Panc1 (cell line): Measurements from ENCODE around the gene ADAMTS9. TPM values are rescaled to one million over a fixed set of nuclear protein-coding genes. Genes with fewer than 3 reads are reported as not detected.

Experiments
- ATAC-seq: fragments of 200-7000 bp; cut with Tn5 transposase; 2 replicates; pipeline ENCODE4 v1.9.1; 2020; ENCODE audit warnings: mild to moderate bottlenecking, moderate library complexity
- BruUV-seq: library from RNA; stranded (reverse); fragments of 400-500 nt; replicated peaks from 2 replicates; lab custom pipeline; 2021; lab: Mats Ljungman, UMichigan
- CTCF ChIA-PET: fragments of 300-600 bp; sonication (Branson Sonifier 250); formaldehyde crosslinking; loops from one replicate; lab custom pipeline; 2022; ENCODE audit warnings: antibody characterized with exemption; lab: Charles Lee
- POLR2A ChIA-PET: fragments of 300-600 bp; sonication (Branson Sonifier 250); formaldehyde crosslinking; loops from one replicate; lab custom pipeline; 2022; ENCODE audit warnings: antibody characterized with exemption; lab: Charles Lee
- DNase-seq: peaks from one replicate; pipeline ENCODE4 v3.0.0-alpha.2; 2010; ENCODE audit warnings: low read depth, low spot score
- H3K27ac ChIP-seq: 2 replicates; pipeline ENCODE4 v1.5.1; 2011; ENCODE audit warnings: mild to moderate bottlenecking, low read length, inconsistent platforms
- H3K27me3 ChIP-seq: fragments of 200-500 bp; sonication (Bioruptor generic); 2 replicates; pipeline ENCODE4 v1.6.0; 2014; ENCODE audit warnings: low read length, inconsistent platforms; ENCODE audit not compliant: control insufficient read depth, insufficient read depth
- H3K36me3 ChIP-seq: fragments of 200-500 bp; sonication (Bioruptor generic); 2 replicates; pipeline ENCODE4 v1.5.1; 2014; ENCODE audit warnings: inconsistent platforms, mild to moderate bottlenecking, low read length, moderate library complexity; ENCODE audit not compliant: control insufficient read depth, insufficient read depth
- H3K4me1 ChIP-seq: 2 replicates; pipeline ENCODE4 v1.5.1; 2011; ENCODE audit warnings: inconsistent platforms, mild to moderate bottlenecking, low read length, moderate library complexity; ENCODE audit not compliant: control insufficient read depth, insufficient read depth
- H3K4me3 ChIP-seq, 2 experiments: 2 replicates each; pipeline ENCODE4 v1.5.1; 2011 to 2012; ENCODE audit warnings: low read depth in 2 of 2, low read length in 2 of 2, mild to moderate bottlenecking in 2 of 2, inconsistent platforms in 1 of 2, moderate library complexity in 1 of 2
- H3K9me3 ChIP-seq: fragments of 200-500 bp; sonication (Bioruptor generic); 2 replicates; pipeline ENCODE4 v1.5.1; 2014; ENCODE audit warnings: low read depth, mild to moderate bottlenecking, inconsistent platforms, low read length, moderate library complexity; ENCODE audit not compliant: control insufficient read depth, insufficient read depth
- CTCF ChIP-seq: fragments of 450-650 bp; IDR thresholded peaks from 2 replicates; pipeline ENCODE4 v1.5.1; 2017; ENCODE audit warnings: mild to moderate bottlenecking
- POLR2AphosphoS5 ChIP-seq: IDR thresholded peaks from 2 replicates; pipeline ENCODE4 v1.6.1; 2012; ENCODE audit warnings: mild to moderate bottlenecking, low read depth, low read length, moderate library complexity
- SIN3A ChIP-seq: IDR thresholded peaks from 2 replicates; pipeline ENCODE4 v1.6.1; 2012; ENCODE audit warnings: low read depth, mild to moderate bottlenecking, low read length, moderate library complexity, borderline replicate concordance; ENCODE audit not compliant: insufficient read depth
- TCF7L2 ChIP-seq: IDR thresholded peaks from 2 replicates; pipeline ENCODE4 v1.6.1; 2011; ENCODE audit warnings: mild to moderate bottlenecking, low read depth, low read length, inconsistent platforms
- in situ Hi-C: cut with HindIII; loops from 2 replicates; pipeline ENCODE4 v1.10.0; 2016; ENCODE audit warnings: low sequenced_read_pairs, low pct_unique_long_range_greater_than_20kb
- intact Hi-C: fragments of 100-400 bp; cut with micrococcal nuclease; formaldehyde crosslinking; loops from one replicate; pipeline ENCODE4 v1.10.0; 2022; ENCODE audit not compliant: unreplicated experiment
- total RNA-seq: library from RNA; stranded (reverse); gene quantifications from one replicate; pipeline ENCODE4 v1.2.1, GENCODE V29; 2021; ENCODE audit not compliant: unreplicated experiment
- TF ChIP-seq, protein P1 (sequence below), 2 experiments: IDR thresholded peaks; 2 replicates each; pipeline ENCODE4 v1.6.1; 2011 to 2012; ENCODE audit warnings: low read depth in 2 of 2, control low read depth in 1 of 2, low read length in 1 of 2, mild to moderate bottlenecking in 1 of 2, moderate library complexity in 1 of 2; ENCODE audit not compliant: insufficient read depth in 1 of 2

ADAMTS9 gene
- total RNA-seq, 1 experiment from 2014 or later = 0.05 TPM

GRCh38 chr3:64634417-64634816 lies 53.4 kb downstream of the ADAMTS9 start:
- in situ Hi-C loops (no loop called here), intact Hi-C loops (no loop called here)
- Histone ChIP-seq H3K36me3 (no peaks in the 10 kb centered on the region), H3K27me3 (no peaks in the 10 kb centered on the region), H3K4me1 (no peaks in the 10 kb centered on the region), H3K4me3 (no peak overlapping the region), H3K27ac (no peak overlapping the region), H3K9me3 (no peaks in the 10 kb centered on the region)
- CTCF ChIA-PET = no interaction called here
- no TSS peak for BruUV-seq
- DNase-seq (no peak), ATAC-seq (no peak)
- TF ChIP-seq, protein P1, sequence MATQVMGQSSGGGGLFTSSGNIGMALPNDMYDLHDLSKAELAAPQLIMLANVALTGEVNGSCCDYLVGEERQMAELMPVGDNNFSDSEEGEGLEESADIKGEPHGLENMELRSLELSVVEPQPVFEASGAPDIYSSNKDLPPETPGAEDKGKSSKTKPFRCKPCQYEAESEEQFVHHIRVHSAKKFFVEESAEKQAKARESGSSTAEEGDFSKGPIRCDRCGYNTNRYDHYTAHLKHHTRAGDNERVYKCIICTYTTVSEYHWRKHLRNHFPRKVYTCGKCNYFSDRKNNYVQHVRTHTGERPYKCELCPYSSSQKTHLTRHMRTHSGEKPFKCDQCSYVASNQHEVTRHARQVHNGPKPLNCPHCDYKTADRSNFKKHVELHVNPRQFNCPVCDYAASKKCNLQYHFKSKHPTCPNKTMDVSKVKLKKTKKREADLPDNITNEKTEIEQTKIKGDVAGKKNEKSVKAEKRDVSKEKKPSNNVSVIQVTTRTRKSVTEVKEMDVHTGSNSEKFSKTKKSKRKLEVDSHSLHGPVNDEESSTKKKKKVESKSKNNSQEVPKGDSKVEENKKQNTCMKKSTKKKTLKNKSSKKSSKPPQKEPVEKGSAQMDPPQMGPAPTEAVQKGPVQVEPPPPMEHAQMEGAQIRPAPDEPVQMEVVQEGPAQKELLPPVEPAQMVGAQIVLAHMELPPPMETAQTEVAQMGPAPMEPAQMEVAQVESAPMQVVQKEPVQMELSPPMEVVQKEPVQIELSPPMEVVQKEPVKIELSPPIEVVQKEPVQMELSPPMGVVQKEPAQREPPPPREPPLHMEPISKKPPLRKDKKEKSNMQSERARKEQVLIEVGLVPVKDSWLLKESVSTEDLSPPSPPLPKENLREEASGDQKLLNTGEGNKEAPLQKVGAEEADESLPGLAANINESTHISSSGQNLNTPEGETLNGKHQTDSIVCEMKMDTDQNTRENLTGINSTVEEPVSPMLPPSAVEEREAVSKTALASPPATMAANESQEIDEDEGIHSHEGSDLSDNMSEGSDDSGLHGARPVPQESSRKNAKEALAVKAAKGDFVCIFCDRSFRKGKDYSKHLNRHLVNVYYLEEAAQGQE (IDR thresholded peaks at IDR 0.05; ENCODE audit: insufficient read depth in 1 of 2, low read depth in 2 of 2, low read length in 1 of 2) = no peak
- TF ChIP-seq SIN3A (no peak), POLR2AphosphoS5 (no peak), TCF7L2 (no peak), CTCF (no peak)
- POLR2A ChIA-PET = no interaction called here

- no peak overlapping the region for H3K4me3 ChIP-seq
- no peaks in the 10 kb centered on the region for H3K36me3 ChIP-seq
- no TSS peak for BruUV-seq
- intact Hi-C loops (no loop called here), in situ Hi-C loops (no loop called here)
- DNase-seq = no peak
- ChIA-PET POLR2A (no interaction called here), CTCF (no interaction called here)
- TF ChIP-seq CTCF (no peak), TCF7L2 (no peak), POLR2AphosphoS5 (no peak), SIN3A (no peak)
- TF ChIP-seq, protein P1 (IDR thresholded peaks at IDR 0.05; ENCODE audit: insufficient read depth in 1 of 2, low read depth in 2 of 2, low read length in 1 of 2) = no peak
- H3K27me3 ChIP-seq = no peaks in the 10 kb centered on the region
- H3K27ac ChIP-seq = no peak overlapping the region
- ATAC-seq = no peak
- no peaks in the 10 kb centered on the region for H3K4me1 ChIP-seq
- no peaks in the 10 kb centered on the region for H3K9me3 ChIP-seq
Measured at GRCh38 chr3:64631951-64632350, 55.8 kb downstream of the ADAMTS9 start.
